ENCODE results near the gene GCC2. TPM values are rescaled to one million over a fixed set of nuclear protein-coding genes. Genes with fewer than 3 reads are reported as not detected.
A peak's percentile ranks its signal among the peaks of the same experiment; 100 is the strongest.

GCC2 gene
- total RNA-seq (100 to 1,000 TPM in 1 of 5 donors, 10 to 100 TPM in 4; 48.7 to 498 (median 76.9) TPM), polyA plus RNA-seq (10 to 100 TPM in 1 of 3 donors, 1 to 10 TPM in 2; 5.2 to 11.0 (median 7.6) TPM)
- long read RNA-seq, donor 1: 0 reads
- long read RNA-seq, donor 2, partial matches to known transcripts: 14 of 17 reads
- long read RNA-seq, donor 2, other reads (novel, unspliced or antisense): 0 of 17 reads
- long read RNA-seq, donor 3: 0 reads
- long read RNA-seq, donor 4, full-length matches to known transcripts: 1 of 1 reads
- long read RNA-seq, donor 4, partial matches to known transcripts: 0 of 1 reads
- long read RNA-seq, donor 4, other reads (novel, unspliced or antisense): 0 of 1 reads
- long read RNA-seq, donor 5, partial matches to known transcripts: 5 of 9 reads
- long read RNA-seq, donor 5, other reads (novel, unspliced or antisense): 0 of 9 reads
- long read RNA-seq, donor 6: 0 reads
- long read RNA-seq, donor 7, partial matches to known transcripts: 8 of 12 reads
- long read RNA-seq, donor 7, other reads (novel, unspliced or antisense): 0 of 12 reads
- long read RNA-seq, donor 8, partial matches to known transcripts: 0 of 2 reads
- long read RNA-seq, donor 8, other reads (novel, unspliced or antisense): 0 of 2 reads
- long read RNA-seq, donor 9, partial matches to known transcripts: 0 of 4 reads
- long read RNA-seq, donor 9, other reads (novel, unspliced or antisense): 0 of 4 reads
- long read RNA-seq, donor 10, partial matches to known transcripts: 0 of 2 reads
- long read RNA-seq, donor 10, other reads (novel, unspliced or antisense): 0 of 2 reads

- 0 to 1% (median 0%) methylated on average over 16 to 55 of the region's 55 CpGs for WGBS, 5 donors
- peak; percentile 97 to 98 for DNase-seq
- Histone ChIP-seq H3K9me3 (no peaks in the 10 kb centered on the region), H3K27me3 (no peaks in the 10 kb centered on the region), H3K4me3 (peak within 1 kb of the TSS; percentile 67 to 93 (median 84)), H3K36me3 (peaks cover 19 to 30% (median 23%) of the 10 kb centered on the region in 4 donors), H3K27ac (peak within 1 kb of the TSS; percentile 87 to 98 (median 95)), H3K4me1 (peaks cover 3 to 26% (median 16%) of the 10 kb centered on the region in 4 donors)
- intact Hi-C loops (cut with DNase I; ENCODE audit: low total_unique reads): no loop called here
- TF ChIP-seq EP300 (IDR thresholded peaks at IDR 0.05) (peak; percentile 35), POLR2A (IDR thresholded peaks at IDR 0.05) (peak in 2 of 4 donors; percentile 51 to 70), POLR2AphosphoS5 (IDR thresholded peaks at IDR 0.05) (peak; percentile 84 to 98 (median 95)), CTCF (IDR thresholded peaks at IDR 0.05) (no peak)
Measured at GRCh38 chr2:108448678-108449409, at the start of gene GCC2. Gene GCC2, plus strand, starts transcription at chr2:108449206. Its CDS starts 69 bp downstream, at chr2:108449275.

- WGBS, 5 donors: 96 to 100% (median 96%) methylated on average over 2 of the region's 2 CpGs
- DNase-seq: no peak
Measured at GRCh38 chr2:108399479-108399878, 49.5 kb upstream of the GCC2 start.

GRCh38 chr2:108401800-108402199, 47.2 kb upstream of the GCC2 start:
- H3K27me3 ChIP-seq: no peaks in the 10 kb centered on the region
- peaks cover 12 to 46% (median 37%) of the 10 kb centered on the region in 4 donors for H3K9me3 ChIP-seq
- TF ChIP-seq POLR2A (IDR thresholded peaks at IDR 0.05): no peak
- no peak for TF ChIP-seq POLR2AphosphoS5 (IDR thresholded peaks at IDR 0.05)
- TF ChIP-seq EP300 (IDR thresholded peaks at IDR 0.05): no peak
- TF ChIP-seq CTCF (IDR thresholded peaks at IDR 0.05): no peak
- WGBS, 5 donors: 83 to 89% (median 86%) methylated on average over 3 of the region's 3 CpGs
- no peaks in the 10 kb centered on the region for H3K4me1 ChIP-seq
- H3K4me3 ChIP-seq: no peak overlapping the region
- no peaks in the 10 kb centered on the region for H3K36me3 ChIP-seq
- no peak for DNase-seq
- intact Hi-C loops (cut with DNase I; ENCODE audit: low total_unique reads): no loop called here
- H3K27ac ChIP-seq: no peak overlapping the region

More at GRCh38 chr2:108399479-108399878, 49.5 kb upstream of the GCC2 start:
- H3K27ac ChIP-seq: no peak overlapping the region
- TF ChIP-seq CTCF (IDR thresholded peaks at IDR 0.05) (no peak), POLR2A (IDR thresholded peaks at IDR 0.05) (no peak), EP300 (IDR thresholded peaks at IDR 0.05) (no peak), POLR2AphosphoS5 (IDR thresholded peaks at IDR 0.05) (no peak)
- no peak overlapping the region for H3K4me3 ChIP-seq
- intact Hi-C loops (cut with DNase I; ENCODE audit: low total_unique reads): no loop called here
- H3K27me3 ChIP-seq: no peaks in the 10 kb centered on the region
- H3K4me1 ChIP-seq: no peaks in the 10 kb centered on the region
- no peaks in the 10 kb centered on the region for H3K36me3 ChIP-seq
- H3K9me3 ChIP-seq: peaks cover 12 to 38% (median 32%) of the 10 kb centered on the region in 4 donors

- WGBS, 5 donors: 53 to 68% (median 61%) methylated on average over 5 to 7 of the region's 7 CpGs
- no peak for DNase-seq
- Histone ChIP-seq H3K27me3 (no peaks in the 10 kb centered on the region), H3K4me3 (no peak overlapping the region), H3K27ac (no peak overlapping the region), H3K36me3 (no peaks in the 10 kb centered on the region), H3K4me1 (no peaks in the 10 kb centered on the region), H3K9me3 (peaks cover 12 to 42% (median 34%) of the 10 kb centered on the region in 4 donors)
- no peak for TF ChIP-seq POLR2AphosphoS5 (IDR thresholded peaks at IDR 0.05)
- no peak for TF ChIP-seq CTCF (IDR thresholded peaks at IDR 0.05)
- TF ChIP-seq POLR2A (IDR thresholded peaks at IDR 0.05): no peak
- no peak for TF ChIP-seq EP300 (IDR thresholded peaks at IDR 0.05)
- intact Hi-C loops (cut with DNase I; ENCODE audit: low total_unique reads): no loop called here
Measured at GRCh38 chr2:108403494-108403893, 45.5 kb upstream of the GCC2 start.

All from stomach (tissue), 19 donors.